OCI-LY1 (cell line): ENCODE results near the gene PLD1.

ENCODE experiments used
- H2AFZ ChIP-seq: fragments of 200-600 bp; sonication (generic), shearing (Covaris generic); 2 replicates; pipeline ENCODE4 v1.6.0; 2014; ENCODE audit warnings: antibody characterized with exemption, mild to moderate bottlenecking, low read length
- H3F3A ChIP-seq: fragments of 200-600 bp; sonication (generic), shearing (Covaris generic); 2 replicates; pipeline ENCODE4 v1.6.0; 2014; ENCODE audit warnings: mild to moderate bottlenecking, antibody characterized with exemption, low read length, moderate library complexity; ENCODE audit not compliant: insufficient read depth
- H3K27ac ChIP-seq: fragments of 200-600 bp; sonication (generic); 2 replicates; pipeline ENCODE4 v1.5.1; 2014; ENCODE audit warnings: low read length, mixed run types, mild to moderate bottlenecking, low read depth; ENCODE audit not compliant: poor library complexity, severe bottlenecking
- H3K27me3 ChIP-seq: fragments of 200-600 bp; sonication (generic); 2 replicates; pipeline ENCODE4 v1.6.0; 2014; ENCODE audit warnings: antibody characterized with exemption, mild to moderate bottlenecking, low read length, moderate library complexity; ENCODE audit not compliant: insufficient read depth
- H3K36me3 ChIP-seq: fragments of 200-600 bp; sonication (generic); 2 replicates; pipeline ENCODE4 v1.6.1; 2014; ENCODE audit warnings: mild to moderate bottlenecking, antibody characterized with exemption, low read length, moderate library complexity, mixed read lengths; ENCODE audit not compliant: insufficient read depth
- H3K4me1 ChIP-seq: fragments of 200-600 bp; sonication (generic); 2 replicates; pipeline ENCODE4 v1.5.1; 2014; ENCODE audit warnings: mild to moderate bottlenecking, low read length, moderate library complexity; ENCODE audit not compliant: insufficient read depth, severe bottlenecking
- H3K4me2 ChIP-seq: fragments of 200-600 bp; sonication (generic), shearing (Covaris generic); 2 replicates; pipeline ENCODE4 v1.6.1; 2014; ENCODE audit warnings: low read length
- H3K4me3 ChIP-seq: fragments of 200-600 bp; sonication (generic); 2 replicates; pipeline ENCODE4 v1.5.1; 2014; ENCODE audit warnings: low read length, low read depth, mild to moderate bottlenecking, mixed read lengths; ENCODE audit not compliant: poor library complexity, severe bottlenecking
- H3K79me2 ChIP-seq: fragments of 200-600 bp; shearing (Covaris generic); 2 replicates; pipeline ENCODE4 v1.6.1; 2016; ENCODE audit warnings: mixed run types, low read length, mixed read lengths; ENCODE audit not compliant: insufficient read depth
- H3K9ac ChIP-seq: fragments of 200-600 bp; sonication (generic), shearing (Covaris generic); 2 replicates; pipeline ENCODE4 v1.6.1; 2014; ENCODE audit warnings: mild to moderate bottlenecking, low read length, mixed read lengths
- H3K9me2 ChIP-seq: fragments of 200-600 bp; sonication (generic), shearing (Covaris generic); 2 replicates; pipeline ENCODE4 v1.6.1; 2014; ENCODE audit warnings: low read depth, mild to moderate bottlenecking, low read length, mixed read lengths
- H3K9me3 ChIP-seq: fragments of 200-600 bp; shearing (Covaris generic); 2 replicates; pipeline ENCODE4 v1.6.1; 2014; ENCODE audit warnings: low read length, mixed read lengths
- H4K20me1 ChIP-seq: fragments of 200-600 bp; sonication (generic), shearing (Covaris generic); 2 replicates; pipeline ENCODE4 v1.6.0; 2016; ENCODE audit warnings: mild to moderate bottlenecking, low read length; ENCODE audit not compliant: insufficient read depth
- EZH2 ChIP-seq: fragments of 200-600 bp; sonication (generic), shearing (Covaris generic); IDR thresholded peaks from 2 replicates; pipeline ENCODE4 v1.8.0; 2017; ENCODE audit warnings: borderline replicate concordance, mixed run types, mild to moderate bottlenecking, antibody characterized with exemption, low read length, moderate library complexity, mixed read lengths
- TF ChIP-seq, protein P1 (sequence below): fragments of 200-600 bp; sonication (generic), shearing (Covaris generic); IDR thresholded peaks from 2 replicates; pipeline ENCODE4 v1.5.1; 2017; ENCODE audit warnings: mild to moderate bottlenecking, antibody characterized with exemption, low read length, moderate library complexity, mixed read lengths

PLD1 gene

DNA sequence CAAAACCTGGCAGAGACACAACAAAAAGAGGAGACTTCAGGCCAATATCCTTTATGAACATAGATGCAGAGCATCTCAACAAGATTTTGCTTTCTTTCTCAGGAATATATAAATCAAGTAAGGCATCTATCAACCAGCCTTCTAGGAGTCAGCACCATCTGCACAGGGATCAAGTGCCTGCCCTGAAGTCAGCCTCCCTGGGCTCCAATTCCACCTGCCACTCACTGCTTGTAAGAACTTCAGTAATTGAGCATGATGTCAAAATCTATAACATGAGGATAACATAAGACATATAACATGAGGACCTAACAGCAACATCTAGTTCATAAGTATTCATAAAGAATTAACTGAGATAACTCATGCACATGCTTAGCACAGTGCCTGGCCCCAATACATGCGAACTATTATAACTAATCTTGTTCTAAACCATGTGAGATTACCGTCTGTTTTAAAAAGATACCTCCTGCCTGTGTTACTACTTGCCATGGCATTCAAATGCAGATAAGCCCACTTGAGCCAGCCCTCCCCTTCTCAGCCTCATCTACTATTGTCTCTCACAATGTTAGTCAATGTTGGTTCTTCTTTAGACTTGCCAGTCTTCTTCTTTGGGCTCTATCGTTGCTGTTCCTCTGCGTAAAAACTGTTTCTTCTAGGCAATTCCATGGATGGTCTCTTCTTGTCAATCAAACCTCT, 91.6 kb downstream of the PLD1 start:
- no peak overlapping the region for H2AFZ ChIP-seq
- no peaks in the 10 kb centered on the region for H4K20me1 ChIP-seq
- peaks cover 6% of the 10 kb centered on the region; the same call in 1 of the 2 replicates for H3K9me3 ChIP-seq
- H3K4me2 ChIP-seq: no peak overlapping the region
- H3K36me3 ChIP-seq: no peaks in the 10 kb centered on the region
- H3K27ac ChIP-seq: no peak overlapping the region
- H3K27me3 ChIP-seq: no peaks in the 10 kb centered on the region
- H3F3A ChIP-seq: no peaks in the 10 kb centered on the region
- H3K9me2 ChIP-seq: no peaks in the 10 kb centered on the region
- H3K79me2 ChIP-seq: no peaks in the 10 kb centered on the region
- no peak for TF ChIP-seq EZH2
- TF ChIP-seq, protein P1, sequence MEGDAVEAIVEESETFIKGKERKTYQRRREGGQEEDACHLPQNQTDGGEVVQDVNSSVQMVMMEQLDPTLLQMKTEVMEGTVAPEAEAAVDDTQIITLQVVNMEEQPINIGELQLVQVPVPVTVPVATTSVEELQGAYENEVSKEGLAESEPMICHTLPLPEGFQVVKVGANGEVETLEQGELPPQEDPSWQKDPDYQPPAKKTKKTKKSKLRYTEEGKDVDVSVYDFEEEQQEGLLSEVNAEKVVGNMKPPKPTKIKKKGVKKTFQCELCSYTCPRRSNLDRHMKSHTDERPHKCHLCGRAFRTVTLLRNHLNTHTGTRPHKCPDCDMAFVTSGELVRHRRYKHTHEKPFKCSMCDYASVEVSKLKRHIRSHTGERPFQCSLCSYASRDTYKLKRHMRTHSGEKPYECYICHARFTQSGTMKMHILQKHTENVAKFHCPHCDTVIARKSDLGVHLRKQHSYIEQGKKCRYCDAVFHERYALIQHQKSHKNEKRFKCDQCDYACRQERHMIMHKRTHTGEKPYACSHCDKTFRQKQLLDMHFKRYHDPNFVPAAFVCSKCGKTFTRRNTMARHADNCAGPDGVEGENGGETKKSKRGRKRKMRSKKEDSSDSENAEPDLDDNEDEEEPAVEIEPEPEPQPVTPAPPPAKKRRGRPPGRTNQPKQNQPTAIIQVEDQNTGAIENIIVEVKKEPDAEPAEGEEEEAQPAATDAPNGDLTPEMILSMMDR: no peak
- no peaks in the 10 kb centered on the region for H3K4me1 ChIP-seq
- H3K9ac ChIP-seq: no peak overlapping the region
- no peak overlapping the region for H3K4me3 ChIP-seq

DNA sequence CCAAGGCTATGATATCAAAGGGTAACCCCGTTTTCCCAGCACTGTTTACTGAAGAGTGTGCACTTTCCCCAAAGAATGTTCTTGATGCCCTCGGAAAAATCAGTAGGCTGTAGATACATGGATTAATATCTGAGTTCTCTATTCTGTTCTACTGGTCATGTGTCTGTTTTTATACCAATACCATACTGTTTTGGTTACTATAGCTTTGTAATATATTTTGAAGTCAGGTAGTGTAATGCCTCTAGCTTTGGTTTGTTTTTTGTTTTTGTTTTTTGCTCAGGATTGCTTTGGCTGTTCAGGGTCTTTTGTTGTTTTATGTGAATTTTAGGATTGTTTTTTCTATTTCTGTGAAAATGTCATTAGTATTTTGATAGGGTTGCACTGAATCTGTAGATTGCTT, 95.1 kb downstream of the PLD1 start:
- H3K4me2 ChIP-seq: no peak overlapping the region
- no peaks in the 10 kb centered on the region for H3F3A ChIP-seq
- H3K4me3 ChIP-seq: no peak overlapping the region
- no peak overlapping the region for H2AFZ ChIP-seq
- no peaks in the 10 kb centered on the region for H3K27me3 ChIP-seq
- no peaks in the 10 kb centered on the region for H3K4me1 ChIP-seq
- TF ChIP-seq EZH2: no peak
- TF ChIP-seq, protein P1: no peak
- H4K20me1 ChIP-seq: no peaks in the 10 kb centered on the region
- H3K9me3 ChIP-seq: peaks cover 6% of the 10 kb centered on the region; the same call in 1 of the 2 replicates
- no peaks in the 10 kb centered on the region for H3K9me2 ChIP-seq
- H3K9ac ChIP-seq: no peak overlapping the region
- no peaks in the 10 kb centered on the region for H3K36me3 ChIP-seq
- no peak overlapping the region for H3K27ac ChIP-seq
- H3K79me2 ChIP-seq: no peaks in the 10 kb centered on the region

DNA sequence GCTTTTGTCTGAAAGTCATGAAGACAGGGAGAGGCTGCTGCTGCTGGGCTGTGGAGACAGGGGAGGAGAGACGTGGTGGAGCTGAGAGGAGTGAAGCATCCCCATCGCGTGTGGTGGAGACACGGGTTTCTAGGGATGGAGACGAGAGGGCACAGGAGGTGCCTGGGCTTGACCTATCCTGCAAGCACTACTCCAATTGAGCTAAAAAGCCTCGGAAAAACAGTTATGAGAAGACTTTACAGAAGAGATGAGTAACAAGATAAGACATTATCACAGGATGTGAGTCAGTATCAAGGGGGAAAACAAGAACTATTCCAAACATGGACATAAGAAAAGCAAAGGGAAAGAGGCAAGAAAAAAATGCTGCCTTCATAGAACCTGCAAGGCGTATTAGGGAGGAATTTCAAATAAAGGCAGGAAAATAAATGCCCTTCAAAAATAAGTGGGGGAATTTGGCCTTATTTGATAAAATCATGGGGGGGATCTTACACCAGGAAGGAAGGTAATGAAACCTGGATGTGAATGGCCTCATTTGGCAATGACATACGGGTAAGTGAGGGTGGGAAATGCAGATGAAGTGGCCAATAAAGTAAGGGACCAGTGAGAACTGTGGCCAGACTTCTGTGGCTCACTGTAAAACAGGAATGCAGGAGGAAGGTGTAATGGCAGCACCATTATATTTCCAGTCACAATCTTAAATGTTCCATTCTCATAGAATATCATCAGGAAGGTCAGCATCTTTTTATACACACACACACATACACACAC, 97.9 kb downstream of the PLD1 start:
- H2AFZ ChIP-seq: no peak overlapping the region
- peaks cover 6% of the 10 kb centered on the region; the same call in 1 of the 2 replicates for H3K9me3 ChIP-seq
- no peaks in the 10 kb centered on the region for H3K4me1 ChIP-seq
- H3K27me3 ChIP-seq: no peaks in the 10 kb centered on the region
- H3K9ac ChIP-seq: no peak overlapping the region
- H3K4me2 ChIP-seq: no peak overlapping the region
- H3F3A ChIP-seq: no peaks in the 10 kb centered on the region
- H4K20me1 ChIP-seq: no peaks in the 10 kb centered on the region
- no peaks in the 10 kb centered on the region for H3K36me3 ChIP-seq
- H3K9me2 ChIP-seq: no peaks in the 10 kb centered on the region
- H3K27ac ChIP-seq: no peak overlapping the region
- H3K79me2 ChIP-seq: no peaks in the 10 kb centered on the region
- H3K4me3 ChIP-seq: no peak overlapping the region
- TF ChIP-seq, protein P1: no peak
- TF ChIP-seq EZH2: no peak
